Measurements from ENCODE around the gene ANK3. TPM values are rescaled to one million over a fixed set of nuclear protein-coding genes. Genes with fewer than 3 reads are reported as not detected.
"Not testable (repeated sequence)": the region's sequence is repeated elsewhere in the genome, so short reads cannot be mapped to it uniquely, and the experiment has no call there.

ANK3 gene
- total RNA-seq, 2 donors from 2014 or later, result 56.2 to 78.2 TPM

- no peak for ATAC-seq (replicated peaks)
- H3K4me1 Mint-ChIP-seq, result no peaks in the 10 kb centered on the region
- no peak overlapping the region for H3K4me3 Mint-ChIP-seq
- H3K9me3 Mint-ChIP-seq, result no peaks in the 10 kb centered on the region
- no peaks in the 10 kb centered on the region for H3K27me3 Mint-ChIP-seq
- peaks cover 44% of the 10 kb centered on the region for H3K36me3 Mint-ChIP-seq (ENCODE audit: low read depth)
- H3K27ac Mint-ChIP-seq, result no peak overlapping the region
Observed at GRCh38 chr10:60045571-60045970, 344.1 kb downstream of the ANK3 start.

GRCh38 chr10:60044971-60045370 is 344.7 kb downstream of the ANK3 start:
- Mint-ChIP-seq H3K4me3 (no peak overlapping the region), H3K27ac (no peak overlapping the region), H3K36me3 (ENCODE audit: low read depth) (peaks cover 38% of the 10 kb centered on the region), H3K9me3 (no peaks in the 10 kb centered on the region), H3K4me1 (no peaks in the 10 kb centered on the region), H3K27me3 (no peaks in the 10 kb centered on the region)
- ATAC-seq (replicated peaks), result no peak

DNA sequence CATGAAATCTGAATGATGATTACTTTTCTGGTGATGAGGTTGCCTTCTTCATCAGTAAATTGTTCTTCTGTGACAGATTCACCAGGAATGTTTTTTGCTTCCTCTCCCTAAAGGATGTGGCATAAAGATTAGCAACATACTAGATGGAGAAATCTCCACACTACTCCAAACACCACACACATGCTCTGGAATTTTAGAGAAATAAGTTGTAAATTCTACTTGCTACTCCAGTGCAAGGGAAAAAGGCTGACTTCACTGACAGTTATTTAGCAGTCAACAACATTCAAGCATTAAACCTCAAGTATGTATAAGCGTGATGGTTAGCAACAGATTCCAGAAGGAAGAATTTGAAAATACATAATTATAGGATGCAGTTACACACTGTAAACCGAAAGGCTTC is 345.4 kb downstream of the ANK3 start:
- Mint-ChIP-seq H3K4me3 (no peak overlapping the region), H3K27ac (no peak overlapping the region), H3K36me3 (ENCODE audit: low read depth) (peaks cover 35% of the 10 kb centered on the region), H3K9me3 (no peaks in the 10 kb centered on the region), H3K4me1 (no peaks in the 10 kb centered on the region), H3K27me3 (no peaks in the 10 kb centered on the region)
- no peak for ATAC-seq (replicated peaks)

GRCh38 chr10:60043561-60044241 is 346.0 kb downstream of the ANK3 start:
- Mint-ChIP-seq H3K36me3 (ENCODE audit: low read depth) (peaks cover 35% of the 10 kb centered on the region), H3K4me1 (no peaks in the 10 kb centered on the region), H3K27me3 (no peaks in the 10 kb centered on the region), H3K9me3 (no peaks in the 10 kb centered on the region), H3K4me3 (no peak overlapping the region), H3K27ac (no peak overlapping the region)
- ATAC-seq (replicated peaks), result no peak

DNA sequence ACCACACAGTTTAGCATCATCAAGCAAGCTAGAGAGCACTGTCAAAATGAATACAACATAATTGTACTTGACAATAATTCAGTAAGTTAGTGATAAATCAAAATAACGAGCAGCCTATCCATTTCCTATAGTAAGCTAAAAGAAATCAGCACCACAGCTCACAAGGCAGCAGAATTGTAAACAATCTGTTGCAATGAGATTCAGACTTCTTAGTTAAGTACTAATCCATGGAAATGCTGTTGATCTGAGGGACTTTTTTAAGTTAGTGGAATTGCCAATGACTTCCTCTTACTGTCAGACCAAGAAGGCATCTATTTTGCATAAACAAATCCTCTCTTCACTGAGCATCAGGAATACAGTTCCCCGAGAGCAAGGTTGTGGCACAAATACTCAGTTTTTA is 346.8 kb downstream of the ANK3 start:
- Mint-ChIP-seq H3K4me1 (no peaks in the 10 kb centered on the region), H3K27me3 (no peaks in the 10 kb centered on the region), H3K9me3 (no peaks in the 10 kb centered on the region), H3K4me3 (no peak overlapping the region), H3K36me3 (ENCODE audit: low read depth) (peaks cover 35% of the 10 kb centered on the region), H3K27ac (no peak overlapping the region)
- no peak for ATAC-seq (replicated peaks)

DNA sequence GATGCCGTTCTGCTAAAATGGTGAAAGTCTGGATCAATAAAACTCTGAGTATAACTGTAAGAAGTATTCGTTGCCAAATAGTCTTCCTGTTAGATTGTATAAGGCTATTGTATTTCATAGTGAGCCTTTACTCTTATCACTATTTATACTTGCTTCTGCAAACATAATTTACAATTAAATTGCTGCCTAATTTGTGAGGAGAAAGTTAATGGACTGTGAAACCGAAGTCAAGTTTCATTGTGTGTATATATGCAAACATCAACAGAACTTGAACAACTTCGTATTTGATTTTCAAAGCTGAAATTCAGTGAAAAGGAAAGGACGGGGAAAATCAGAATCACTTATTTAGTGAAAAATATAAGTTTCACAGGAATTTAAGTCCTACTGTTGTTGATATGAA is 347.4 kb downstream of the ANK3 start:
- Mint-ChIP-seq H3K4me3 (no peak overlapping the region), H3K27me3 (no peaks in the 10 kb centered on the region), H3K9me3 (no peaks in the 10 kb centered on the region), H3K4me1 (no peaks in the 10 kb centered on the region), H3K27ac (no peak overlapping the region), H3K36me3 (ENCODE audit: low read depth) (peaks cover 39% of the 10 kb centered on the region)
- ATAC-seq (replicated peaks), result no peak

DNA sequence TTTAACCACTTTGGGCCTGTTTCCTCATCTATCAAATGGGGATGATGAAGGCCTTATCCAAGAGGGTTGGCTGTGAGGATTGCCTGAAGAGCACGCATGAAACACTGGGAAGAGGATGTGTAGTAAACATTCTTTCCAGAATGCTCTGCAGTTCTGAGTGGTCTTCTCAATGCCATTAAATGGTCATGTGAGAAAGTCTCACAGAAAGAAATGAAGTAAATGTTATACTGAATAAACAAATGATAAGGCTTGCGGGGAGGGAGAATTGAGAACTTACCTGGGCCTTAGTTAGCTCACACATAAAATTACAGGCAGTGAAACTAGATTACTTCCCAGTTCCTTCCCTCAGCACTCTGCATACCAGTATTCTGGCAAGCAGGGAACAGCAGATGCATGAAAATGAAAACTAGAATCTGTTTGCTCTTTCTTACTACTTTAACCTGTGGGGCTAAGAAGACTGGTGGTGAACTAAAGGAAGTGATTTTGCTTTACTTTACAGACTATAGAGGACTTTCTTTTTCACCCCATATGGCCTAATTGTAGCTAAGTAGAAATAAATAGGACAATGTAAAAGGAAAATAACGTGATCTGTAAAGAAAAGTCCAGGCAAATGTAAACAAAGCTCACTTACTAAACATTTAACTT is 348.1 kb downstream of the ANK3 start:
- Mint-ChIP-seq H3K36me3 (ENCODE audit: low read depth) (peaks cover 40% of the 10 kb centered on the region), H3K27ac (no peak overlapping the region), H3K4me1 (no peaks in the 10 kb centered on the region), H3K27me3 (no peaks in the 10 kb centered on the region), H3K4me3 (no peak overlapping the region), H3K9me3 (no peaks in the 10 kb centered on the region)
- no peak for ATAC-seq (replicated peaks)

- Mint-ChIP-seq H3K4me1 (no peaks in the 10 kb centered on the region), H3K9me3 (no peaks in the 10 kb centered on the region), H3K27me3 (no peaks in the 10 kb centered on the region), H3K36me3 (ENCODE audit: low read depth) (peaks cover 34% of the 10 kb centered on the region), H3K4me3 (no peak overlapping the region), H3K27ac (no peak overlapping the region)
- ATAC-seq (replicated peaks), result no peak
Observed at GRCh38 chr10:60040014-60040662, 349.5 kb downstream of the ANK3 start.

DNA sequence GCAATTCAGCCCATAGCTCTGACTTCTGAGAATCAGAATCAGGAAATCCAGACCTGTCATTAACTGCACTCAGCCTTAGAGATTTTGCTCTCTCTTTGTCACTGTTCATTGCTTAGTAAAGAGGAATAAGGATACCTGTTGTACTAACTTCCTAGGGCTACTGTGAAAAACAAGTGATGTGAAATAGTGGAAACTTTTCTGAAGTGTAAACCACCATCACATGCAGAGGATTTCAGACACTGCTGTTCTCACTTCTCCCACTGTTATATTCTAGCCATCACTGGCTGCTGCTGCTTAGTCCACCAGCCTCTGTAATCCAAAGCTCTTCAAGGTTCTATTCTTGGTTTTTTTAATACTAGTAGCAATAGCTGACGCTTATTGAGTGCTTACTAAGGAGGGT is 353.7 kb downstream of the ANK3 start:
- H3K36me3 Mint-ChIP-seq (ENCODE audit: low read depth), result peaks cover 13% of the 10 kb centered on the region
- peaks cover 5% of the 10 kb centered on the region for H3K4me1 Mint-ChIP-seq
- no peak for ATAC-seq (replicated peaks)
- no peaks in the 10 kb centered on the region for H3K9me3 Mint-ChIP-seq
- no peak overlapping the region for H3K27ac Mint-ChIP-seq
- H3K27me3 Mint-ChIP-seq, result no peaks in the 10 kb centered on the region
- no peak overlapping the region for H3K4me3 Mint-ChIP-seq

- ATAC-seq (replicated peaks); H3K27me3 Mint-ChIP-seq; H3K27ac Mint-ChIP-seq; H3K9me3 Mint-ChIP-seq; H3K4me1 Mint-ChIP-seq; H3K4me3 Mint-ChIP-seq: not testable (repeated sequence)
- H3K36me3 Mint-ChIP-seq (ENCODE audit: low read depth), result peaks cover 10% of the 10 kb centered on the region
Observed at GRCh38 chr10:60035375-60035774, 354.3 kb downstream of the ANK3 start.

DNA sequence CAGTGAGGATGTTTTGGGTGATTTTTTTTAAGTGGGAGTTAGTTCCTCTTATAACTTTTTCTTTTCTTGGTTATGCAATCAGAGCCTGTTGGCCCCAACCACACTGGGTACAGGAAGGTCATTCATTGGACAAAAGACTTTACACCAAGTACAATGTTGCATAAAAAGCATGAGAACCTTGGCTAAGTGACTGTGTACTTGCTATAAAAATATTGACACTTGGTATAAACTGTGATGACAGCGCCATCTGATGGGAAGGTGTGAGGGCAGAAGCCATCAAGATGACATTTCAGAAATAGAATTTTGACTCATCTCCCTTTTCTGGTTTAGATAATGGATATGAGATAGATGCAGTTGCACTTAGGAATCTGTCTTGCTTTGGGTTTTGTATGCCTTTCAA is 357.0 kb downstream of the ANK3 start:
- Mint-ChIP-seq H3K4me1 (peaks cover 5% of the 10 kb centered on the region), H3K27me3 (no peaks in the 10 kb centered on the region), H3K36me3 (ENCODE audit: low read depth) (peaks cover 10% of the 10 kb centered on the region), H3K27ac (no peak overlapping the region), H3K4me3 (no peak overlapping the region), H3K9me3 (no peaks in the 10 kb centered on the region)
- peak; percentile 67 for ATAC-seq (replicated peaks)

- peaks cover 5% of the 10 kb centered on the region for H3K36me3 Mint-ChIP-seq (ENCODE audit: low read depth)
- no peaks in the 10 kb centered on the region for H3K27me3 Mint-ChIP-seq
- H3K9me3 Mint-ChIP-seq, result no peaks in the 10 kb centered on the region
- peak; percentile 29 for ATAC-seq (replicated peaks)
- H3K4me3 Mint-ChIP-seq, result no peak overlapping the region
- peaks cover 5% of the 10 kb centered on the region for H3K4me1 Mint-ChIP-seq
- peak overlapping the region; percentile 64 for H3K27ac Mint-ChIP-seq
Observed at GRCh38 chr10:60031664-60032063, 358.0 kb downstream of the ANK3 start.

GRCh38 chr10:60031183-60031582 is 358.5 kb downstream of the ANK3 start:
- H3K4me3 Mint-ChIP-seq, result no peak overlapping the region
- no peak for ATAC-seq (replicated peaks)
- peak overlapping the region; percentile 64 for H3K27ac Mint-ChIP-seq
- H3K36me3 Mint-ChIP-seq (ENCODE audit: low read depth), result peaks cover 5% of the 10 kb centered on the region
- H3K27me3 Mint-ChIP-seq, result no peaks in the 10 kb centered on the region
- H3K9me3 Mint-ChIP-seq, result no peaks in the 10 kb centered on the region
- peaks cover 5% of the 10 kb centered on the region for H3K4me1 Mint-ChIP-seq

DNA sequence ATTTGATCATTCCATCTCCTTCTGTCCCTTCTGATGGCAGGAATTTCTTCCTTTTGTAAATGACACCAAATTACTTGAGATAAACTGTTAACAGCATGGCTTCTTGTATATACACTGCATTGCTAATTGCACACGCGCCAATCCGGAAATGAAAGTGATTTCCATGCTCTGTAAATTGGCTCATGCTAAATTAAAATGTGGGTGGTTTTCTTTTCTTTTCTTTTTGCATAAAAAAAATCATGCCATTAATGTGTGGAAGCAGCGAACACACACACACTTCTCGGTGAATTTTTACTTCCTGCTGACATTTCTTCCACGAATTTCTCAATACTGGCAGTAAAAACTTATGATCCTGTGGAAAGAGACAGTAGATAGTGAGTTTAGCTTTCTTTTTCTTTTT is 360.2 kb downstream of the ANK3 start:
- H3K9me3 Mint-ChIP-seq, result no peaks in the 10 kb centered on the region
- peaks cover 5% of the 10 kb centered on the region for H3K4me1 Mint-ChIP-seq
- H3K27me3 Mint-ChIP-seq, result no peaks in the 10 kb centered on the region
- ATAC-seq (replicated peaks), result no peak
- no peak overlapping the region for H3K4me3 Mint-ChIP-seq
- no peak overlapping the region for H3K27ac Mint-ChIP-seq
- peaks cover 5% of the 10 kb centered on the region for H3K36me3 Mint-ChIP-seq (ENCODE audit: low read depth)

GRCh38 chr10:60028081-60028480 is 361.6 kb downstream of the ANK3 start:
- no peak for ATAC-seq (replicated peaks)
- no peaks in the 10 kb centered on the region for H3K9me3 Mint-ChIP-seq
- peaks cover 5% of the 10 kb centered on the region for H3K36me3 Mint-ChIP-seq (ENCODE audit: low read depth)
- no peak overlapping the region for H3K4me3 Mint-ChIP-seq
- H3K4me1 Mint-ChIP-seq, result peaks cover 5% of the 10 kb centered on the region
- H3K27ac Mint-ChIP-seq, result no peak overlapping the region
- H3K27me3 Mint-ChIP-seq, result no peaks in the 10 kb centered on the region
